Stimulated activated CD4-positive, alpha-beta T cell treated with anti-CD3 and anti-CD28 coated beads, TNF-alpha, amount 100 ng/mL, for 48 hours (primary cell): Measurements from ENCODE around the gene RUFY4.
A peak's percentile ranks its signal among the peaks of the same experiment; 100 is the strongest.

Experiments used
- DNase-seq, 3 donors: peaks; one replicate each; pipeline ENCODE4 v3.0.0-alpha.2; 2020; ENCODE audit warnings: low read depth in 3 of 3

Gene RUFY4, protein sequence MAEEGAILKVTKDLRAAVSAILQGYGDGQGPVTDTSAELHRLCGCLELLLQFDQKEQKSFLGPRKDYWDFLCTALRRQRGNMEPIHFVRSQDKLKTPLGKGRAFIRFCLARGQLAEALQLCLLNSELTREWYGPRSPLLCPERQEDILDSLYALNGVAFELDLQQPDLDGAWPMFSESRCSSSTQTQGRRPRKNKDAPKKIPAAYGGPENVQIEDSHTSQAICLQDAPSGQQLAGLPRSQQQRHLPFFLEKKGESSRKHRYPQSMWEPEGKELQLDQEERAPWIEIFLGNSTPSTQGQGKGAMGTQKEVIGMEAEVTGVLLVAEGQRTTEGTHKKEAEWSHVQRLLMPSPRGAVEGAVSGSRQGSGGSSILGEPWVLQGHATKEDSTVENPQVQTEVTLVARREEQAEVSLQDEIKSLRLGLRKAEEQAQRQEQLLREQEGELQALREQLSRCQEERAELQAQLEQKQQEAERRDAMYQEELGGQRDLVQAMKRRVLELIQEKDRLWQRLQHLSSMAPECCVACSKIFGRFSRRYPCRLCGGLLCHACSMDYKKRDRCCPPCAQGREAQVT

DNA sequence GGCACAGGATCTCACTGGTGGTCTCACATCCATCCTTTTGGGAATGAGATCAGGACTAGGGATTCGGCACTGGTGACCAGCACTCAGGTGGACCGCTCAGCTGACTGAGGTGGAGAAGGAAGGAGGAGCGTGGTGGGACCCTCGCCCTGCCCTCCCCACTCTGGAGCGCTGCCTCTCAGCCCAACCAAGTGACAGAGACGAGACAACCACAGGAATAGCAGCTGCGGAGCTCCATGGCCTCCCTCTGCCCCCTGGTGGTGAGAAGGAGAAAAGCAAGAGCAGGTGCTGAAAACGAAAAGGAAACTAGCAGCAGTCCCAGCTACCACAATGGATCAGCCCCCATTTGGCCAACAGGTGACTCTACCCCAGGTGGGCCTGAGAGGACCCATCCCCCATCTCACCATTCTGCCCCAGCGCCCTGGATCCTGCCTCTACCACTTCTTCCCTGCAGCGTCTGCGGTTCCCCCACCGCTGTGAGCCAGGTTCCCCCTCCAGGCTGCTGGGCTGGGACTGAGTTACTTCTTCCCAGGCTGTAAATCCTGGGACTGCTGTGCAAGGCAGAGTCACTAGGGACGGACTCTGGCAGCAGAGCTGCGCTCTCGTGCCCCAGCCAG lies at the start of gene RUFY4:
Gene RUFY4, plus strand, starts transcription at position 533 of the 614 bp plus-strand sequence. CDS start 1,353 bp downstream, outside the sequence.
- peak; percentile 38 to 46 (median 43) for DNase-seq

DNA sequence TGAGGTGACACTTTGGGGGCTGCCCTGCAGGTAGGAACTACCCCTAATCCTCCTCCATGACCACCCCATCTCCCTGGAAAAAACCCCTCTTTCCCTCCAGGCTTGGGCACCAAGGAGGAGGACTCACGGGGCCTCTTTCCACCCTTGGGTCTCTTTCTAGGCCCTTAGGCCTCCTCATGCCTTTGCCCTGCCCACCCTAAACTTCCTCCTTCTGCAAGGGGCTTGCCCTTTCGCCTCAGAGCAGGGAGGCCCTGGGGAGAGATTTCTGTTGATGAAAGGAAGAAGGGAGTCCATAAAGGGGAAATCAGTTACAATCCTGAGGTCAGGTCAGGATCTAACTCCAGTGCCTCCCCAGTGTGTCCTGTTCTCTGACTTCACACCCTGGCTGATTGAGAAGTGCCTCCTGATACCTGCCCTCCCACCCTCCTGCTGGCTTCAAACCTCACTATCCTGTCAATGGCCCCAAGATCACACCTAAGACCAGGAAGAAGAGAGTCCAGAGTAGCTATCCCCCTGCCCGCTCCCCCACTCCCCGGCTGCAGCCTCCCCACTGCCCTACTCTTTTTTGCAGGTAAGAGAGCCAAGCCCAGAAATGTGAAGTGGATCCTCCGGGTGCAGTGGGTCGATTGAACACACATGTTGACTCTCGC lies 49.5 kb upstream of the RUFY4 start:
- DNase-seq, result no peak

DNA sequence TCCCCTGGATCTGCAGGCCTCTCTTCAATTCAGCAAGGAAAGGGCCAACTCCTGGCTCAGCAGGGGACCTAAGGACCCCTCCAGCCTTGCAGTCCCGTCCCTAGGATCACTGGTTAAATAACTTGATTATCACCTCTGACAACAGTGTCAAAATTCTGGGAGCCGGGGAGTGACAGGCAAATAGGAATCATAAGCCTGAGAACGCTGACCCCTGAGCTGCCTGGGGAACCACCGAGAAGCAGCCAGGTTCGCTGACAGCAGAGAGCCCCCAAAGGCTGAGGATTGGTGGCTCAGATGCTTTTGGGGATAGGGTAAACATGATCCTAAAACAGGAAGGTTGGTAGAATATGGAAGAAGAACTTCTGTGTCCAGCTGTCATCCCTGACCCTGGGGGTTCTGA lies 48.8 kb upstream of the RUFY4 start:
- DNase-seq, result no peak

DNA sequence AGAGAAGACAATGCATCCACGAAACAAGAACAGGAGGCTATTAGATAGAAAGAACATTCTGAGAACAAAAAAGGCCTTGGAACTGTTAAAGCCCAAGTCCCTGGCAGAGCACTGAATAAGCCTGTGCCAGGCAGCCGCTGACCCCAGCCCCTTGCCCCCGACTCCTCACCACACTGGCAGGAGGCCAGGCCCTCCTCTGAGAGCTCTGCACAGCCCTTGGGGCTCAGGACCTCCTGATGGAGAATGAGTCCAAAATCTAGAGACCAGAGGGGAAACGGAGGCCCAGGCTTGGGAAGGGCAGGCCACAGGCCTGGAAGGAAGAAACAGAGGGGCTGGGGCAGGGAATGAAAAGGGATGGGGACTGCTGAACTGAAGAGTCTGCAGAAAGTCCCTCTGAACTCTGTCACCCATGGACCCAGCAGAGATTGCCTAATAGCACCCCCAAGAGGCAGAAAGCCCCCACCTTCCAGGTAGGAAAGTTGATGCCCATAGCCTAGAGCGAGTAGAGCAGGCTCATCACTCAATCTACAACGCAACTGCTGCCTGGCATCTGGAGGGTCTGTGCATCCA lies 48.0 kb upstream of the RUFY4 start:
- no peak for DNase-seq

DNA sequence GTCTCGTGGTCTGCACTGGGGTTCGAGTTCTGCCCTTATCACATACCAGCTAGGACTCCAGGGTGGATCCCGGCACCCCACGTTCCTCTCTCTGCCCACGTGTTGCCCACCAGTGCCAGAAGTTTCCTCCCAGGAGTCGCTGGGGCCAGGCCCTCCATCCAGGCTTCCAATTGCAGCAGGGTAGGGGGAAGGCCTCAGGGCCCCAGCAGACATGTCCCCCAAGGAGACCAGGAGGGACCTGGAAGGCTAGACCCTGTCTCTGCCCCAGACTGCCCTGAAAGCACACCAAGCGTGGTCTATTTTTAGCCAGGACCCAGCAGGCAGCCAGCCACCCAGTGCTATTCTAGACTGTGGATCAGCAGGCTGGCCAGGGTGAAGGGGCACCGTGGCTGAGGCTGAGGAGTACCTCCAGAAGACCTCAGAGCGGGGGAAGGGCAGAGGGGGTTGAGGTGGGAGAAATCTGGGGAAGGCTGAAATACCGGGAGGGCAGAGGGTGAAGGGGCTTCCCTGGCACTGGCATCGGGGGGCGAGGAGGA lies 47.4 kb upstream of the RUFY4 start:
- no peak for DNase-seq

DNA sequence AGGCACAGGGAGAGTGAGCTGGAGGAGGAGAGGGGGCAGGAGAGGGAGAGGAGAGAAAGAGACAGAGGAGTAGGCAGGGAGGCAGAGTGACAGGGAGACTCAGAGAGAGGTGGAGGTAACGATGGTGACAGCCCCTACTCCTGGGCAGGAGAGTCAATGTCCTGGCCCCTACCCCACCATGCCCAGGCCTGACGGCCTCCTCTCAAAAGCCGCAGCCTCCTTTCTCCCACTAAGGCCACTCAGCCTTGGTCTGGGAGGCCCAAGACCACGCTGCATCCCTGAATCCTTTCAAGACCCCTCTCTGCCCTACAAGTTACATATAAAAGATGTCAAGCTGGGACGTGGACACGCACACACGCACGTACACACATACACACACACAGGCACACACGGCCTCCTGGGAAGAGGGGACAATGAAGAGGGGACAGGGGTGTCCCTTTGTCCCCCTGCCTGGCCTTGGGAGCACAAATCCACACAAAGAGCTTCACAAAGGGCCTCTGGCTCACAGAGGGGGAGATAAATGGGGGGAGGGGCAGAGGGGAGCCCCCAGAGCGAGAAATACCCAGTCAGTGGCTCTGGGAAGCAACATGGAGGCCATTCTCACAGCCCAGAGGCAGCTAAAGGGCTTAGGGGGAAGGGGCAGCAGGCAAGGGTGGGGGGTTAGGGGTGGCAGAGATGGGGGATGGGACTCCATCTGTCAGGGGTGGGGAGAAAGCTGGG lies 46.8 kb upstream of the RUFY4 start:
- DNase-seq, result no peak

DNA sequence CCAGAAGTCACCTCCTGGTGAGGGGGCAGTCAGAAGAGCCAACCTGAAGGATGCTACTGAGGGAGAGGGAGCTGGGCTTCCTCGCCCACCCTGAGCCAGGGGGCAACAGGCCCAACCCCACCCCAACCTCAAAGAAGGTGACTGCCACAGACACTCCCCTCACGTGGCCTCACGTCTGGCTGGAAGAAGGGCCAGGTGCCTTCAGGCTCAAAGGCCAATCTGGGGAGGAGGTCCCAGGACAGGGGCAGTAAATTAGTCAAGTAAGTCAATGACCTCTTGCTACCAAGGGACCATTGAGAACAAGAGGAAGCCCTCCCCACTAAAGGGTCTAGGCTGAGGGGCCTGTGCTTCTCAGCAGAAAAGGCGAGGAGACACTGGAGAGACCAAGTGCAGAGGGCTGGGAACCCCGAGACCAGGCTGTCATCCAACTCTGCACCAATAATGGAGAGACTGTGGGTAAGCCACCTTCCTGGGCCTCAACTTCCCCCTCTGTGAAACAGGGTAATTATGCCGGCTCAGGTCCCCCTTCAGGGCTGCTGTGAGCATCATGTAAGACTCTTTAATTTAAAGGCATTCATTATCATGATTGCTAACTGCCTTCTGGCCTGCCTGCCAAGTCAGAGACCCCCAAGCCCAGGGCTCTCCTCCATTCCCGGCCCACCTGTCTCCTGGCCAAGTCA lies 46.1 kb upstream of the RUFY4 start:
- DNase-seq, result no peak

DNA sequence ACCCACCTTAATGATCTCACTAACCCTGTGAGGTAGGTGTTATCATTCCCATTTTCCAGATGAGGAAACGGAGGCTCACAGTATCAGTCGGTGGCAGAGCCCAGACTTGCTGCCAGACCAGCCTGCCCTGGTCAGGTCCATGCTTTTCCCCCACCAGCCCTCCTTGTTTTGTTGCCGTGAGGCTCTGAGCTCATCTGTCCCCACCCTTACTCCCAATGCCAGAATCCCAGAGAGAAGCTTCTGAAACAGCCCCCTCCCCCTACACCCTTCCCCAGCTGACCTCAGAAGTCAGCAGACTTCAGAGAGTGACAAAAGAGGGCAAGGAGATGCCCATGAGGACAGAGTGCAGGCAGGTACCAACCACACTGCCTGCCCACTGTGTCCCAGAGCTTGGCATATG lies 45.4 kb upstream of the RUFY4 start:
- DNase-seq, result no peak

DNA sequence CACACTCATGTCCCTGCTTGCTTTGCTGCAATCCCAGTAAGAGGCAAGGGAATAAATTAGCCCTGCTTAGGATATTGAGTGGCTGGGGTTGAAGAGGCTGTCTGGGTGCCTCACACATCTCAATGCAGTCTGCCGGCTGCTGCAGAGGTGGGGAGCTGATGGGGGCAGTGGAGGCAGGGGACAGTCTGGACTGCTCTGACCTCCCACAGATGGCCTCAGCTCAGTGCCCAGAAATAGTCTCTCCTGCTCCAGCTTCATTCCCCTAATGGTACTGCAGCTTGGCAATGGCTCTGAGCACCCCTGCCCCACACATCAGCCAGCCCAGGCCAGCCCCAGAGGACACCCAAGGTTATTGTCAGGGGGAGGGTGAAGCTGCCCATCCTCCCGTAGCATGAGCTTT lies 44.7 kb upstream of the RUFY4 start:
- no peak for DNase-seq

DNA sequence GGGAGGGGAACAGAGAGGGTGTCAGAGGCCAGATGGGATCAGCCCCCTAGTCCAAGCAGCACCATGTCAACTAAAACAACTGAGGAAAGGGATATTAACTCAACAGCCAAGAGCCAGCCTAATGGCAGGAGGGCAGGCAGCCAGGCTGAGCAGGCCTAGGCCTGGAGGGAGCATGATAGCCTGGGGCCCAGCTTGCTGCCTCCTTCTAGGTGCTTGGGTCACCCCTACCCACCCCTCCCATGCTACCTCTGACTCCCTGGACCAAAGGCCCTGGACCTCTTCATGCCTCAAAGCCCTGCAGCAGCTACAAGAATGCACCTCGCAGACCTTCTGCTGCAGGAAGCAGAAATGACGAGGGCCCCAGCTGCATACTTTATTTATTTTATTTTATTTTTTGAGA lies 44.2 kb upstream of the RUFY4 start:
- no peak for DNase-seq

DNA sequence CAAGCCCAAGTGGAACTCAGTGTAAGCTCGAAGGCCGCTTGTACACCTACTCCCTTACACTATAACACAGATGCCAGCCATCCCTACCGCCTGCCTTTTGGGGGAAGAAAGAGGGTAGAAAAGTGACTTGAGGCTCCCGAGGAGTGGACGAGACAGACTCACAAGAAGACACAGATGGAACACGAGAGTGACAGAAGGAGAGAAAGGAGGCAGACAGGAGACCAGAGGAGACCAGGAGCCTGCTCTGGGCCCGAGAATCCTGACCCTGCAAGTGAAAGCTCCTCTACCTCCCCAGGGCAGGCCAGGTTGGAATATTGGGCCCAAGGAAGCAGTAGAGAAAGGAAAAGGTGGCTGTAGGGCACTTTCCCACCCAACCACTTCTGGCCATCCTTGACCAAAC lies 42.8 kb upstream of the RUFY4 start:
- no peak for DNase-seq

DNA sequence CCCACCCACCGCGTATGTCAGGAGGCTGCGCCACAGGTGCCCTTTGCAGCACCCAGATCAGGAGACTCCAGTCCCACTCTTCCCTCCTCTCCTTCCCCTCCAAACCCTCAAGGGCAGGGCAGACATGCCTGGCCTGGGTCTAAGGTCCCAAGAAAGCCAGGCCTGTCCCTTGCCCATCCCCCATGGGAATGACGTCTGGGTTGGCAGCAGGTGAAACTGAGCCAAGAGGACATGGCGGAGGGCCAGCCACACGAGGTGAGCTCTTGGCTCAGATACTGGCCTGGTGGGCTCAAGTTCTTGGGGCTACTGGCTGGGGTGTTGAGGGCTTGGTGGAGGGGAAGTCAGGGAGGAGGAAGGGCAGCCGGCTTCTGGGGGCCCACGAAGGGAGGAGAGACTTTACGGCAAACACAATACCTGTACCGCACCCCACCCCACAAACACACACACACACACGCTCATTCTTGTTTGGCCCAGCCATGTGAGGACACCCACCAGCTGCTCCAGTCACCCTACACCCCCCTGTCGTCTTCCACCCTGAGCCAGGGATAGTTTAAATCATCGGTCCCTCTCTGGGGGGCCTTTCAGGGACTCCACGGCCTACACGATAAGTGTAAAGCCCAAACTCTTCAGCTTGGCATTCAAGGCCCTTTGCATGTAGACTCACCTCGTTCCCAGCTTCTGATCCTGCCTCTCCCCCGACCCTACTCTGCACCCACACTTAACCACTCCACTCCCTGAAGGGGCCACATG lies 42.2 kb upstream of the RUFY4 start:
- no peak for DNase-seq

DNA sequence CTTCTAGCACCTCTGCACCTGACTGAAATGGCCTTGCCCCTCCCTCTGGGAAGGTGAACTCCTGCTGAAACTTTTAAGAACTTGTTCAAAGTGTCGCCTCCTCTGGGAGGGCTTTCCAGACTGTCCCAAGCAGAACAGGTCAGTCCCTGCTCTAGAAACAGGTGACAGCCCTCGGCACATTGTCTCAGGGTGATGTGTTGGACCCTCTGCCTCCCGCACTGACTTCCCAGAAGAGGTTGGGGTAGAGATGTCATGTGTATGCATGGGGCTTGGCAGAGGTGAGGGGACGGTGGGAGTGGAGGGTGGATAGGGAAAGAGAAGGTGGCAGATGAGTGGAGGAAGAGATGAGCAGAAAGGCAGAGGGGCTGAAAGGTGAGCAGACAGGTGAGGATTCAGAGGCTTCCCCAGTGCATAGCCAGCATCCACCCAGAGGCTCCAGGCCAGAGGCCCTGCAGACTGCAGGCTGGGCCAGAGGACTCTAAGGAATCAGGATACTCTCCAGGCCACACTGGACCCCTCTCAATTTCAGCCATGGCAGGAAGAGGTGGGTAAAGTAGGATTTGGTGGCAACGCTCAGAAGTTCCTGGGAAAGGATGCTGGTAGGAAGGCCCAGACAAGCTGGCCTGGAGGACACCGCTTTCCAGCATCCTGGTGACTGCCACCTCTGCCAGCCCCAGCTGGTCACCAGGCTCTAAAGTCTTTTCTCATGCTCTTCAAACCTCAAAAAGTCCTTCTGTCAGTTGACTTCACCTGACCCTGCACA lies 41.4 kb upstream of the RUFY4 start:
- DNase-seq, result no peak

DNA sequence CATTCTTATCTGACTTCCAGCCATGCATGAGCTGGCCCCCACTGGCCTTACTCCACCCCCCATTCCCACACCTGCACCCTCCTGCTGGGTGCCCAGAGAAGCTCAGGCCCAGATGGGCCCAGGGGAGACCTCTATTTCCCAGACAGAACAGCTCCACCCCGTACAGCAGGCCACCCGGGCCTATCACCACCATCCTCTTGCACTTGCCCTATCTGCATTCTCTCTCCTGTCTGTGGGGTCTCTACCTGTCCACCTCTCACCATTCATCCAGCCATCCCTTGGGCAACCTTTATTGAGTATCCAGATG lies 40.9 kb upstream of the RUFY4 start:
- no peak for DNase-seq

DNA sequence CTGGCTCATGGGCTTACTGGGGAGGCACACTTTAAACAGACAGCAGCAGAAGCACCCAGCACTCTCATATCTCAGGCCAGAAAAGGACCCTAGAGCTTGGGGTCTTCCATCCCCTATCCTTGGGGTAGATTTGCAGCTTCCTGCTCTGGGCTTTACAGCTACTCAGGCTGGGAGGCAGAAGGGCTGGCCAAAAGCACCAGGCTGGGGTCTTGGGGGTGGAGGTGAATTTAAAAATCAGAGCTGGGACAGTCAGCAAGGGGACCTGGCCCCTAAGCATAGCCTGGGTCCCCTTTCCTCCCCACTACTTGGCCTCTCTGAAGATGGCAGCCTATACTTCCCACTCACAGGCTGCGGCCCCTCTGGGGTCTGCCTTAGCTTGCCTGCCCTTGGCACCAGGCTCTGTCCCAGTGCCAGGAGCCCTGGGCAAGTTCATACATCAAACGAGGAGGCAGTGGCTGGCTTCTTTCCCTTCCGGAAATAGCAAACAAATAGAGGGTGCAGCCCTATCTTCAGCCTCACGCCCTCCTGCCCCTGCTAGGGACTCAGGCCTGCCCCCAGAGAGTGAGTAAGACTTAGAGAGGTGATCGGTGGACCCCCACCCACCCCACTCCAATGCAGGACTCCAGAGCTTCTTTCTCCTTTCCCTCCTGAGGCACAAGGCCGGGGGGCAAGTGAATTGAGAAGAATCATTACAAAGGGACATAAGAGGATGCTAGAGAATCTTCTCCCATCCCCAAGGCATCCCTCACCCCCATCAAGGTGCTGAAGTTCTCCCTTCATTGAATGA lies 40.3 kb upstream of the RUFY4 start:
- DNase-seq, result no peak

DNA sequence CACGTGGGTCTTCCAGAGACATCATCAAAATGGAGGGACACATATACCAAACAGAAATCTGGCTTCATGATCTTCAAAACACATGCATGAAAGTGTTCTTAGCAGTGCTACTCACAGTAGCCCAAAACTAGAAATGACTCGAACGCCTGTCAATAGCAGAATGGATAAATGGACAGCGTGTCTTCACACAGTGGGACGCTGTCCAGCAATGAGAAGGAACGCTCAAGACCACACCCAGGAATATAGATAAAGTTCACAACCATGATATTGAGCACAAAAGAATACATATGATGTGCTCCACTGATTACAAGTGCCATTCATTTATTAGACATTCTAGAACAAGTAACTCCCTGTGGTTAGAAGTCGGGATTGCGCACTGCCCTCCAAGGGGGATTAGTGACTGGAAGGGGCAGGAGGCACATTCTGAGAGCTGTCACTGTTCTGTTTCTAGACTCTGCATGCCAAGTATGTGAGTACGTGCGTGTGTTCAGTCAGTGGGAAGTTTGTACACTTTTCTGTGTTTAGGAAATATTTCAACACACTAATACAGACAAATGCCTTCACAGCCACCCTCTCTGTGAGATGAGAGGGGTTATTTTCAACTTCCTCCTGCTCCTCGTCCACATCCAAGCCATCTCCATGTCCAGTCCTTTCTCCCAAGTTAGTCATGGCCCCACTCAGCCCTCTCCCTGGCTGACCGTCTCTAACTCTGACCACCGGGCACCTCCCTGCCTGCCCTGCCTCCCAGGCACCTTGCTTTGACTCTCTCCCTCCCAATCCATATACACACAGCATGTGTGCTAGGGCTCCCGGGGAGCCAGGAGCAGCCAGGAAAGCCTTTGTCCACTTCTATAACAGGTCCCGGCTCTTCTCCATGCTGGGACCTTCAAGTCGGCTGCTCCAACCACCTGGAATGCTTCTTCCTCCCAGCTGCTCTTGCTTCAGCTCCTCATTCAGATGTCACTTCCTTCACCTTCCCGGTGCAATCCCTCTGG lies 39.4 kb upstream of the RUFY4 start:
- no peak for DNase-seq

DNA sequence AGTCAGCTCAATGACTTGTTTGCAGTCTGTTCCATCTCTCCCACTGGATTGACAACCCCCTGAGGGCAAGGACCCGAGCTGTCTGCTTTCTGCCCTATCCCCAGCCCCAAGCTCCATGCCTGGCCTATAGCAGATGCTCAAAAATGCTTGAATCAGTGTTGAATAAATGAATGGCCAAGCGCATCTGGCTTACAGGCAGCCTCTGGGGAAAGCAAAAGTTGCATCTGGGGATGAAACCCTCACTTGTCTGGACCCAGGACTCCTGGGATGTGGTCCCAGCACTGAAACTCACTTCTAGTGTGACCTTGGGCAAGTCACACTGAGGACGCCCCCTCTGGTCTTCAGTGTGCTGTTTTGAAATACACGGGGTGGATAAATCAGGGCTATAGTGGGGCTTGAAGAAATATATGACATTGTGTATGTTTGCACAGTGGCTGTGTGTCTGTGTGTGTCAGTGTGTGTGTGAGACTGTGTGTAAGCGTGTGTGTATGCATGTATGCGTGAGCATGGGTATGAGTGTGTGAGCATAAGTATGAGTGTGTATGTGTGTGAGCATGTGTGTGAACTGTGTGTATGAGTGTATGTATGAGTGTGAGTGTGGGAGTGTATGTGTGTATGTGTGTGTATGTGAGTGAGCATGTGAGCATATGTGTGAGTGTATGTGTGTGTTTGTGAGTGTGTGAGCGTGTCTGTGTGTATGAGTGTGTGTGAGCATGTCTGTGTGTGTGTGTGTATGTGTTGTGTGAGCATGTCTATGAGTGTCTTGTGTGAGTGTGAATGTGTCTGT lies 38.5 kb upstream of the RUFY4 start:
- DNase-seq, result no peak
